Measurements from ENCODE around the gene CYP27B1. TPM values are rescaled to one million over a fixed set of nuclear protein-coding genes. Genes with fewer than 3 reads are reported as not detected.

The CYP27B1 gene
- total and polyA plus RNA-seq, 9 of the 15 experiments (the other 6 are each of a cell fraction or from before 2014, with no cell fraction given), result 0.18 to 4.2 (median 1.8) TPM

DNA sequence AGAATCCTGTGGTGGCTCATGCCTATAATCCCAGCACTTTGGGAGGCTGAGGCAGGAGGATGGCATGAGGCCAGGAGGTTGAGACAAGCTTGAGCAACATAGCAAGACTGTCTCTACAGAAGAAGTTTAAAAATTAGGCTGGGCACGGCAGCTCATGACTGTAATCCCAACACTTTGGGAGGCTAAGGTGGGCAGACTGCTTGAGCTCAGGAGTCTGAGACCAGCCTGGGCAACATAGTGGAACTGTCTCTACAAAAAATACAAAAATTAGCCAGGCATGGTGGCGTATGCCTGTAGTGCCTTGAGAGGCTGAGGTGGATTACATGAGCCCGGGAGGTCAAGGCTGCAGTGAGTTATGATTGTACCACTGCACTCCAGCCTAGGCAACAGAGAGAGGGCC, 998 bp upstream of the CYP27B1 start (continued):
- TF ChIP-seq FOXM1 (IDR thresholded peaks at IDR 0.05; ENCODE audit: low read depth) (no peak), FOXM1 (CRISPR knock-in tag; IDR thresholded peaks at IDR 0.05; ENCODE audit: low read depth) (no peak), FOXK1 (CRISPR knock-in tag; IDR thresholded peaks at IDR 0.05; ENCODE audit: borderline replicate concordance) (no peak), MAFK (IDR thresholded peaks at IDR 0.05; ENCODE audit: low read length) (no peak), CREB1 (IDR thresholded peaks at IDR 0.05) (no peak), CREB1 (CRISPR knock-in tag; IDR thresholded peaks at IDR 0.05) (no peak)
- TF ChIP-seq, protein P1, sequence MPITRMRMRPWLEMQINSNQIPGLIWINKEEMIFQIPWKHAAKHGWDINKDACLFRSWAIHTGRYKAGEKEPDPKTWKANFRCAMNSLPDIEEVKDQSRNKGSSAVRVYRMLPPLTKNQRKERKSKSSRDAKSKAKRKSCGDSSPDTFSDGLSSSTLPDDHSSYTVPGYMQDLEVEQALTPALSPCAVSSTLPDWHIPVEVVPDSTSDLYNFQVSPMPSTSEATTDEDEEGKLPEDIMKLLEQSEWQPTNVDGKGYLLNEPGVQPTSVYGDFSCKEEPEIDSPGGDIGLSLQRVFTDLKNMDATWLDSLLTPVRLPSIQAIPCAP (CRISPR knock-in tag; IDR thresholded peaks at IDR 0.05; ENCODE audit: borderline replicate concordance), result no peak

DNA sequence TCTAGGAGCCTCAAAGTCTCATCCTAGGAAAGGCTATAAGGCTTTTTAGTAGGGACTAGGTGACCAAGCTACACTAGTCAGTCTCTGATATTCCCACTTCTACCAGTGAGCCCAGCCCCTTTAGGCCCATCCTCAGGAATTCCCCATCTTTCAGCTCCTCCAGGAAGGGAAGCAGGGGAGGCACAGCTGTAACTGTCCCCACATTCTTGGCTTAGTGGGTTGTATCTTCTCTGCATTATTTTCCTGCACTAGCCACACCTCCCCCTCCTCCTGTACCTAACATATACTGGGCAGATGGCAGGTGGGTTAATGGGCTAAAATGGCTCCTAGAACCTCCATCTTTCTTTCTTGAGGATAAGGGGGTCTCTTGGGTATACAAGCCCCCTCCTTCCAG, 424 bp upstream of the CYP27B1 start:
- ChIA-PET CTCF (ENCODE audit: low intra/inter-chr PET ratio) (no interaction called here), POLR2A (interaction anchor here (0.6 to 3.8 kb wide), 7 partner anchors 9 to 30 kb away, joined by 3 to 26 read pairs (median 4); partner anchors contain the start of genes CDK4, TSFM and TSPAN31)
- Histone ChIP-seq H3K9me3 (replicated peaks; ENCODE audit: control insufficient read depth, insufficient read depth, low read depth, low read length) (no peaks in the 10 kb centered on the region), H3K9me1 (ENCODE audit: control insufficient read depth, insufficient read depth, low read length) (no peaks in the 10 kb centered on the region), H3K4me1 (replicated peaks in 1 of 2; ENCODE audit: control insufficient read depth in 2 of 2, insufficient read depth in 2 of 2, low read length in 2 of 2) (peaks cover 18 to 39% of the 10 kb centered on the region in 2 experiments), H3K27me3 (ENCODE audit: control insufficient read depth in 2 of 2, insufficient read depth in 2 of 2, low read length in 2 of 2) (no peaks in the 10 kb centered on the region), H3K4me3 (no peak overlapping the region), H3K4me2 (ENCODE audit: insufficient read depth, low read length) (peak overlapping the region; percentile 63; the same call in 1 of the 2 replicates), H4K20me1 (replicated peaks; ENCODE audit: control insufficient read depth, insufficient read depth, low read length) (no peaks in the 10 kb centered on the region), H3K9ac (ENCODE audit: insufficient read depth in 1 of 2, low read depth in 2 of 2, low read length in 2 of 2) (peak overlapping the region in 1 of 2 experiments; percentile 88; a peak in 1 of 4 replicates), H3K36me3 (ENCODE audit: control insufficient read depth, insufficient read depth, low read length) (peaks cover 33% of the 10 kb centered on the region), H3K27ac (ENCODE audit: extremely low read depth, low read depth, low read length) (no peak overlapping the region; the same call in 2 of the 3 replicates), H3K79me2 (ENCODE audit: control insufficient read depth, insufficient read depth, low read length) (peaks cover 13% of the 10 kb centered on the region), H2AFZ (ENCODE audit: low read depth, low read length) (no peak overlapping the region)
- intact Hi-C loops (cut with micrococcal nuclease) (no loop called here), in situ Hi-C loops (cut with MboI) (no loop called here)
- TF ChIP-seq, protein P2, sequence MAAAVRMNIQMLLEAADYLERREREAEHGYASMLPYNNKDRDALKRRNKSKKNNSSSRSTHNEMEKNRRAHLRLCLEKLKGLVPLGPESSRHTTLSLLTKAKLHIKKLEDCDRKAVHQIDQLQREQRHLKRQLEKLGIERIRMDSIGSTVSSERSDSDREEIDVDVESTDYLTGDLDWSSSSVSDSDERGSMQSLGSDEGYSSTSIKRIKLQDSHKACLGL (CRISPR knock-in tag; IDR thresholded peaks at IDR 0.05; ENCODE audit: borderline replicate concordance, poor library complexity, severe bottlenecking), result no peak
- TF ChIP-seq POLR2AphosphoS5 (IDR thresholded peaks at IDR 0.05; ENCODE audit: control insufficient read depth, insufficient read depth, low read depth, low read length), result 0 out of 2 replicates have a peak, but pooled peaks have one; percentile 6
- TF ChIP-seq, protein P3, sequence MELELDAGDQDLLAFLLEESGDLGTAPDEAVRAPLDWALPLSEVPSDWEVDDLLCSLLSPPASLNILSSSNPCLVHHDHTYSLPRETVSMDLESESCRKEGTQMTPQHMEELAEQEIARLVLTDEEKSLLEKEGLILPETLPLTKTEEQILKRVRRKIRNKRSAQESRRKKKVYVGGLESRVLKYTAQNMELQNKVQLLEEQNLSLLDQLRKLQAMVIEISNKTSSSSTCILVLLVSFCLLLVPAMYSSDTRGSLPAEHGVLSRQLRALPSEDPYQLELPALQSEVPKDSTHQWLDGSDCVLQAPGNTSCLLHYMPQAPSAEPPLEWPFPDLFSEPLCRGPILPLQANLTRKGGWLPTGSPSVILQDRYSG (tag; conservative IDR thresholded peaks at IDR 0.05; ENCODE audit: low read depth), result no peak
- no peak for DNase-seq (ENCODE audit: extremely low read depth in 1 of 4, low spot score in 3 of 4)
- no TSS peak for BruUV-seq (replicated peaks)
- no peak for FAIRE-seq
- ATAC-seq, result no peak
